Measurements from ENCODE around the gene ACTG2. TPM values are rescaled to one million over a fixed set of nuclear protein-coding genes. Genes with fewer than 3 reads are reported as not detected.

The ACTG2 gene
- total RNA-seq, result 0.23 TPM

GRCh38 chr2:73892631-73893329 is at the start of gene ACTG2:
Gene ACTG2, plus strand, starts transcription at chr2:73893008. Its CDS starts 8,304 bp downstream, at chr2:73901312.

GRCh38 chr2:73926493-73927327 is 33.9 kb downstream of the ACTG2 start, which contains the start of gene DGUOK:
Gene DGUOK, plus strand, starts transcription at chr2:73926880. Its CDS starts 31 bp downstream, at chr2:73926911.

Small RNAs within 50 kb of the gene (small RNA-seq; reads per million reads assigned to genes)
- not detected for gene RNA5SP97

Other genes starting within 250 kb of the ACTG2 start
- 36.0 TPM for gene TPRKB, start 155.7 kb upstream of the ACTG2 start, total RNA-seq
- gene DUSP11, start 112.9 kb upstream of the ACTG2 start, total RNA-seq, result 28.6 TPM
- not detected for gene C2orf78, start 108.8 kb upstream of the ACTG2 start, total RNA-seq
- gene STAMBP, start 64.0 kb upstream of the ACTG2 start, total RNA-seq, result 21.5 TPM
- 57.9 TPM for gene DGUOK, start 33.9 kb downstream of the ACTG2 start, total RNA-seq
- 18.9 TPM for gene TET3, start 91.9 kb downstream of the ACTG2 start, total RNA-seq